ENCODE data around the gene CRCP. TPM values are rescaled to one million over a fixed set of nuclear protein-coding genes. Genes with fewer than 3 reads are reported as not detected.

The CRCP gene
- total and polyA plus RNA-seq, 2 of the 13 experiments (the other 11 are each of a cell fraction or from before 2014, with no cell fraction given) = 22.7 to 31.0 TPM

DNA sequence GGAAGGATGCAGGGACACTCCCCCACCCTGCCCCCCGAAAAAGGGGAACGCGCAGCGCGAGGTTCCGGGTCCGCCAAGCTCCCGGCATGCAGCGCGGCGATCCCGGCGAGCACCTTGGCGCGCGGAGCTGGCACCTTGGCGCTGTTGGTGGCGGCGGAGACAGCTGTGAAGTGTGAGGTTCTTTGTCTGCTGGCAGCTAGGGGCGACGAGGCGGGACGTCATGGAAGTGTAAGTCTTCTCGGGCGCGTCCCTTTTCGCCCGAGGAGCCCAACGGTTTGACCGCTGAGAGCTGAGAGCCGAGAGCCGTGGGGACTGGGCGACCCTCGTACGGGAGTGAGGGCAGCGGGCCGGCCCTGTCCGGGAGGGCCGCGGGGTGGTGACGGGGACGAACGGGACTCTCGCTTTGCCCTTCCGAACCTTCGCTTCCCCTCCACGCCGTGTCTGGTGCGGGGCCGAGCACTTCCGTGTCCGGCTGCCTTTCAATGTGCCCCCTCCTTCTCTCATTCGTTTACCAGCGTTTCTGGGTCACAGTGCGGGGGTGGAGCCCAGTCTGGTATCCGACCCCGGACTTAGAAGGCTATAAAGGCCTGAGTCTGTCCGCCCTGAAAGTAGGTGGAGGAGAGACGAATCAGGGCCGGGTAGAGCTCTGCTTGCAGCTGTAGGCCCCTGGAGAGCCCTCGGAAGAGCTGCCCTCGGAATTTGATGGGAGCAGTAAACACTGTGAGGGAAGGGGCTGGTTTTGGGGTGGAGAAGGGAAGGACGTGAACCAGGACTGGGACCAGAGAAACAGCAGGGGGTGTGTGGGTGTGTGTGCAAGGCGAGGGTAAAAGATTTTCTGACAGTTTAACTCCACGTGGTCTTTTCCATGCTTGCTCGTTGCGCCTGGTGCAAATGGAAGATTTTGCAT, at the start of gene CRCP (continued):
- TF ChIP-seq, protein P1, sequence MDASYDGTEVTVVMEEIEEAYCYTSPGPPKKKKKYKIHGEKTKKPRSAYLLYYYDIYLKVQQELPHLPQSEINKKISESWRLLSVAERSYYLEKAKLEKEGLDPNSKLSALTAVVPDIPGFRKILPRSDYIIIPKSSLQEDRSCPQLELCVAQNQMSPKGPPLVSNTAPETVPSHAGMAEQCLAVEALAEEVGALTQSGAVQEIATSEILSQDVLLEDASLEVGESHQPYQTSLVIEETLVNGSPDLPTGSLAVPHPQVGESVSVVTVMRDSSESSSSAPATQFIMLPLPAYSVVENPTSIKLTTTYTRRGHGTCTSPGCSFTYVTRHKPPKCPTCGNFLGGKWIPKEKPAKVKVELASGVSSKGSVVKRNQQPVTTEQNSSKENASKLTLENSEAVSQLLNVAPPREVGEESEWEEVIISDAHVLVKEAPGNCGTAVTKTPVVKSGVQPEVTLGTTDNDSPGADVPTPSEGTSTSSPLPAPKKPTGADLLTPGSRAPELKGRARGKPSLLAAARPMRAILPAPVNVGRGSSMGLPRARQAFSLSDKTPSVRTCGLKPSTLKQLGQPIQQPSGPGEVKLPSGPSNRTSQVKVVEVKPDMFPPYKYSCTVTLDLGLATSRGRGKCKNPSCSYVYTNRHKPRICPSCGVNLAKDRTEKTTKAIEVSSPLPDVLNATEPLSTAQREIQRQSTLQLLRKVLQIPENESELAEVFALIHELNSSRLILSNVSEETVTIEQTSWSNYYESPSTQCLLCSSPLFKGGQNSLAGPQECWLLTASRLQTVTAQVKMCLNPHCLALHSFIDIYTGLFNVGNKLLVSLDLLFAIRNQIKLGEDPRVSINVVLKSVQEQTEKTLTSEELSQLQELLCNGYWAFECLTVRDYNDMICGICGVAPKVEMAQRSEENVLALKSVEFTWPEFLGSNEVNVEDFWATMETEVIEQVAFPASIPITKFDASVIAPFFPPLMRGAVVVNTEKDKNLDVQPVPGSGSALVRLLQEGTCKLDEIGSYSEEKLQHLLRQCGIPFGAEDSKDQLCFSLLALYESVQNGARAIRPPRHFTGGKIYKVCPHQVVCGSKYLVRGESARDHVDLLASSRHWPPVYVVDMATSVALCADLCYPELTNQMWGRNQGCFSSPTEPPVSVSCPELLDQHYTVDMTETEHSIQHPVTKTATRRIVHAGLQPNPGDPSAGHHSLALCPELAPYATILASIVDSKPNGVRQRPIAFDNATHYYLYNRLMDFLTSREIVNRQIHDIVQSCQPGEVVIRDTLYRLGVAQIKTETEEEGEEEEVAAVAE (CRISPR knock-in tag; IDR thresholded peaks at IDR 0.05; ENCODE audit: borderline replicate concordance) = peak; percentile 22; the same call in 1 of the 2 replicates
- no peak for TF ChIP-seq ZFP36L2 (CRISPR knock-in tag; IDR thresholded peaks at IDR 0.05)
- no peak for TF ChIP-seq ZFP1 (CRISPR knock-in tag; IDR thresholded peaks at IDR 0.05)
- TF ChIP-seq, protein P2, sequence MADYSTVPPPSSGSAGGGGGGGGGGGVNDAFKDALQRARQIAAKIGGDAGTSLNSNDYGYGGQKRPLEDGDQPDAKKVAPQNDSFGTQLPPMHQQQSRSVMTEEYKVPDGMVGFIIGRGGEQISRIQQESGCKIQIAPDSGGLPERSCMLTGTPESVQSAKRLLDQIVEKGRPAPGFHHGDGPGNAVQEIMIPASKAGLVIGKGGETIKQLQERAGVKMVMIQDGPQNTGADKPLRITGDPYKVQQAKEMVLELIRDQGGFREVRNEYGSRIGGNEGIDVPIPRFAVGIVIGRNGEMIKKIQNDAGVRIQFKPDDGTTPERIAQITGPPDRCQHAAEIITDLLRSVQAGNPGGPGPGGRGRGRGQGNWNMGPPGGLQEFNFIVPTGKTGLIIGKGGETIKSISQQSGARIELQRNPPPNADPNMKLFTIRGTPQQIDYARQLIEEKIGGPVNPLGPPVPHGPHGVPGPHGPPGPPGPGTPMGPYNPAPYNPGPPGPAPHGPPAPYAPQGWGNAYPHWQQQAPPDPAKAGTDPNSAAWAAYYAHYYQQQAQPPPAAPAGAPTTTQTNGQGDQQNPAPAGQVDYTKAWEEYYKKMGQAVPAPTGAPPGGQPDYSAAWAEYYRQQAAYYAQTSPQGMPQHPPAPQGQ (CRISPR knock-in tag; IDR thresholded peaks at IDR 0.05; ENCODE audit: borderline replicate concordance) = no peak
- TF ChIP-seq, protein P3, sequence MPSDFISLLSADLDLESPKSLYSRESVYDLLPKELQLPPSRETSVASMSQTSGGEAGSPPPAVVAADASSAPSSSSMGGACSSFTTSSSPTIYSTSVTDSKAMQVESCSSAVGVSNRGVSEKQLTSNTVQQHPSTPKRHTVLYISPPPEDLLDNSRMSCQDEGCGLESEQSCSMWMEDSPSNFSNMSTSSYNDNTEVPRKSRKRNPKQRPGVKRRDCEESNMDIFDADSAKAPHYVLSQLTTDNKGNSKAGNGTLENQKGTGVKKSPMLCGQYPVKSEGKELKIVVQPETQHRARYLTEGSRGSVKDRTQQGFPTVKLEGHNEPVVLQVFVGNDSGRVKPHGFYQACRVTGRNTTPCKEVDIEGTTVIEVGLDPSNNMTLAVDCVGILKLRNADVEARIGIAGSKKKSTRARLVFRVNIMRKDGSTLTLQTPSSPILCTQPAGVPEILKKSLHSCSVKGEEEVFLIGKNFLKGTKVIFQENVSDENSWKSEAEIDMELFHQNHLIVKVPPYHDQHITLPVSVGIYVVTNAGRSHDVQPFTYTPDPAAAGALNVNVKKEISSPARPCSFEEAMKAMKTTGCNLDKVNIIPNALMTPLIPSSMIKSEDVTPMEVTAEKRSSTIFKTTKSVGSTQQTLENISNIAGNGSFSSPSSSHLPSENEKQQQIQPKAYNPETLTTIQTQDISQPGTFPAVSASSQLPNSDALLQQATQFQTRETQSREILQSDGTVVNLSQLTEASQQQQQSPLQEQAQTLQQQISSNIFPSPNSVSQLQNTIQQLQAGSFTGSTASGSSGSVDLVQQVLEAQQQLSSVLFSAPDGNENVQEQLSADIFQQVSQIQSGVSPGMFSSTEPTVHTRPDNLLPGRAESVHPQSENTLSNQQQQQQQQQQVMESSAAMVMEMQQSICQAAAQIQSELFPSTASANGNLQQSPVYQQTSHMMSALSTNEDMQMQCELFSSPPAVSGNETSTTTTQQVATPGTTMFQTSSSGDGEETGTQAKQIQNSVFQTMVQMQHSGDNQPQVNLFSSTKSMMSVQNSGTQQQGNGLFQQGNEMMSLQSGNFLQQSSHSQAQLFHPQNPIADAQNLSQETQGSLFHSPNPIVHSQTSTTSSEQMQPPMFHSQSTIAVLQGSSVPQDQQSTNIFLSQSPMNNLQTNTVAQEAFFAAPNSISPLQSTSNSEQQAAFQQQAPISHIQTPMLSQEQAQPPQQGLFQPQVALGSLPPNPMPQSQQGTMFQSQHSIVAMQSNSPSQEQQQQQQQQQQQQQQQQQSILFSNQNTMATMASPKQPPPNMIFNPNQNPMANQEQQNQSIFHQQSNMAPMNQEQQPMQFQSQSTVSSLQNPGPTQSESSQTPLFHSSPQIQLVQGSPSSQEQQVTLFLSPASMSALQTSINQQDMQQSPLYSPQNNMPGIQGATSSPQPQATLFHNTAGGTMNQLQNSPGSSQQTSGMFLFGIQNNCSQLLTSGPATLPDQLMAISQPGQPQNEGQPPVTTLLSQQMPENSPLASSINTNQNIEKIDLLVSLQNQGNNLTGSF (CRISPR knock-in tag; IDR thresholded peaks at IDR 0.05) = 0 out of 2 replicates have a peak, but pooled peaks have one; percentile 75
- peak; percentile 90; the same call in 1 of the 2 replicates for TF ChIP-seq EEA1 (CRISPR knock-in tag; IDR thresholded peaks at IDR 0.05; ENCODE audit: borderline replicate concordance)
- TF ChIP-seq, protein P4, sequence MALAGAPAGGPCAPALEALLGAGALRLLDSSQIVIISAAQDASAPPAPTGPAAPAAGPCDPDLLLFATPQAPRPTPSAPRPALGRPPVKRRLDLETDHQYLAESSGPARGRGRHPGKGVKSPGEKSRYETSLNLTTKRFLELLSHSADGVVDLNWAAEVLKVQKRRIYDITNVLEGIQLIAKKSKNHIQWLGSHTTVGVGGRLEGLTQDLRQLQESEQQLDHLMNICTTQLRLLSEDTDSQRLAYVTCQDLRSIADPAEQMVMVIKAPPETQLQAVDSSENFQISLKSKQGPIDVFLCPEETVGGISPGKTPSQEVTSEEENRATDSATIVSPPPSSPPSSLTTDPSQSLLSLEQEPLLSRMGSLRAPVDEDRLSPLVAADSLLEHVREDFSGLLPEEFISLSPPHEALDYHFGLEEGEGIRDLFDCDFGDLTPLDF (CRISPR knock-in tag; IDR thresholded peaks at IDR 0.05) = peak; percentile 83
- no peak for TF ChIP-seq ESRRA (CRISPR knock-in tag; IDR thresholded peaks at IDR 0.05; ENCODE audit: low read depth)
- peak; percentile 85 for TF ChIP-seq ZFX (CRISPR knock-in tag; IDR thresholded peaks at IDR 0.05; ENCODE audit: low read depth)
- TF ChIP-seq POLR2AphosphoS5 (IDR thresholded peaks at IDR 0.05; ENCODE audit: low read depth, low read length) = peak; percentile 65
- TF ChIP-seq, protein P5, sequence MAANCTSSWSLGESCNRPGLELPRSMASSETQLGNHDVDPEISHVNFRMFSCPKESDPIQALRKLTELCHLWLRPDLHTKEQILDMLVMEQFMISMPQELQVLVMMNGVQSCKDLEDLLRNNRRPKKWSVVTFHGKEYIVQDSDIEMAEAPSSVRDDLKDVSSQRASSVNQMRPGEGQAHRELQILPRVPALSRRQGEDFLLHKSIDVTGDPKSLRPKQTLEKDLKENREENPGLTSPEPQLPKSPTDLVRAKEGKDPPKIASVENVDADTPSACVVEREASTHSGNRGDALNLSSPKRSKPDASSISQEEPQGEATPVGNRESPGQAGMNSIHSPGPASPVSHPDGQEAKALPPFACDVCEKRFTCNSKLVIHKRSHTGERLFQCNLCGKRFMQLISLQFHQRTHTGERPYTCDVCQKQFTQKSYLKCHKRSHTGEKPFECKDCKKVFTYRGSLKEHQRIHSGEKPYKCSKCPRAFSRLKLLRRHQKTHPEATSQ (CRISPR knock-in tag; IDR thresholded peaks at IDR 0.05; ENCODE audit: borderline replicate concordance) = peak; percentile 43; the same call in 1 of the 2 replicates
- TF ChIP-seq ZNF616 (CRISPR knock-in tag; IDR thresholded peaks at IDR 0.05; ENCODE audit: low read depth) = peak; percentile 91

Measured in HepG2 (cell line).